Measurements from ENCODE around the gene MAP3K6.

DNA sequence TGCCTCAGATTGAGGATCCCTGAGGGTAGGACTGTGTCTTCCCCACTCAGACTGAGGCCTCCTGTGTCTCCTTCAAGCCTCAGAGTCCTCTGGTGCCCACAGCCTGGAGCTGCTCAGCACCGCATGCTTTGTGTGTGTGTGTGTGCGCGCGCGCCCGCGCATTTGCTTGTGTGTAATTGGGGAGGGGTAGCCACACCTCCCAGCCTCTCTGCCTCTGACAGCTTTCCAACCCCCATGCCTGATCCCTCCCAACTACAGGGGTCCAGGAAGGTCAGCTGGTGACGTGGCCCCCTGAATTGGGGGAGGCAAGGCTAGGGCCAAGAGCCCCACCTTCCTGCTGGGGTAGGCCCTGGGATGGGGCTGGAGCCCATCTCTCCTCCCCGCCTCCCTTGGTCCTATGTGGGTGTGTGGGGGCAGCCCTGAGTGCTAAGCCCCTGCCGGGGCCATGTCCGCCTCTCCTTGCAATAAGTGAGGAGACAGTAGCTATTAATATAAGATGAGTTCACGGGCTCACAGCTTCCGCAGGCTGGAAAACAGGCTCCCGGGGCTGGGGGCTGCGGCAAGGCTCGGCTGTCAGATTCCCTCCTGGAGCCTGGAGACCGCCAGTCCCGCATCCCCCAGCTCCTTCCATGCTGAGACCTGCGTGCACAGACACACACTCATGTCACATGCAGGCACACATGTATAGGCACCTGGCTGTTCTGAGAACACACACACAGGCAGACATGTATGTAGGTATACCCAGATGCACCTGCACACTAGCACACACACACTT, 32.7 kb upstream of the MAP3K6 start:
- TF ChIP-seq, protein P1, sequence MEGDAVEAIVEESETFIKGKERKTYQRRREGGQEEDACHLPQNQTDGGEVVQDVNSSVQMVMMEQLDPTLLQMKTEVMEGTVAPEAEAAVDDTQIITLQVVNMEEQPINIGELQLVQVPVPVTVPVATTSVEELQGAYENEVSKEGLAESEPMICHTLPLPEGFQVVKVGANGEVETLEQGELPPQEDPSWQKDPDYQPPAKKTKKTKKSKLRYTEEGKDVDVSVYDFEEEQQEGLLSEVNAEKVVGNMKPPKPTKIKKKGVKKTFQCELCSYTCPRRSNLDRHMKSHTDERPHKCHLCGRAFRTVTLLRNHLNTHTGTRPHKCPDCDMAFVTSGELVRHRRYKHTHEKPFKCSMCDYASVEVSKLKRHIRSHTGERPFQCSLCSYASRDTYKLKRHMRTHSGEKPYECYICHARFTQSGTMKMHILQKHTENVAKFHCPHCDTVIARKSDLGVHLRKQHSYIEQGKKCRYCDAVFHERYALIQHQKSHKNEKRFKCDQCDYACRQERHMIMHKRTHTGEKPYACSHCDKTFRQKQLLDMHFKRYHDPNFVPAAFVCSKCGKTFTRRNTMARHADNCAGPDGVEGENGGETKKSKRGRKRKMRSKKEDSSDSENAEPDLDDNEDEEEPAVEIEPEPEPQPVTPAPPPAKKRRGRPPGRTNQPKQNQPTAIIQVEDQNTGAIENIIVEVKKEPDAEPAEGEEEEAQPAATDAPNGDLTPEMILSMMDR (IDR thresholded peaks at IDR 0.05; ENCODE audit: low read depth, low read length), result no peak
- no peak for TF ChIP-seq POLR2A (IDR thresholded peaks at IDR 0.05; ENCODE audit: extremely low read depth, insufficient read length)
